Testis (tissue), 3 donors: ENCODE data around the gene NR1H3. TPM values are rescaled to one million over a fixed set of nuclear protein-coding genes. Genes with fewer than 3 reads are reported as not detected.

ENCODE experiments used
- DNase-seq: peaks from one replicate; pipeline ENCODE4 v3.0.0-alpha.2; 2019
- H3K27ac ChIP-seq, 2 donors: fragments of 200-600 bp; sonication (generic); one replicate each; pipeline ENCODE4 v1.5.1; 2019
- H3K27me3 ChIP-seq: fragments of 200-600 bp; sonication (generic); one replicate; pipeline ENCODE4 v1.5.1; 2019
- H3K36me3 ChIP-seq: fragments of 200-600 bp; sonication (generic); one replicate; pipeline ENCODE4 v1.5.1; 2017; ENCODE audit warnings: low read depth; ENCODE audit errors: missing control alignments
- H3K4me1 ChIP-seq: fragments of 200-600 bp; sonication (generic); one replicate; pipeline ENCODE4 v1.5.1; 2019
- H3K4me3 ChIP-seq, 2 donors: fragments of 200-600 bp; sonication (generic); one replicate each; pipeline ENCODE4 v1.5.1; 2017 to 2019
- H3K9me3 ChIP-seq: fragments of 200-600 bp; sonication (generic); one replicate; pipeline ENCODE4 v1.5.1; 2017
- POLR2A ChIP-seq: fragments of 450-650 bp; IDR thresholded peaks from one replicate; pipeline ENCODE4 v1.6.1; 2017; ENCODE audit warnings: antibody characterized with exemption, mild to moderate bottlenecking, moderate library complexity
- WGBS, 2 donors: methylation state at CpG; one replicate each; pipeline ENCODE4 v1.1.5; 2018; 5-methylcytosine and 5-hydroxymethylcytosine counted together
- intact Hi-C: fragments of 100-400 bp; cut with DNase I; formaldehyde crosslinking; loops from one replicate; pipeline ENCODE4 v1.15.1; 2023; ENCODE audit warnings: low total_unique reads
- polyA plus RNA-seq: library from polyadenylated mRNA; stranded (reverse); fragments of 350-450 nt; fragmentation: Illumina TruSeq; extraction: RNeasy Lipid Tissue Mini Kit (QIAGEN cat#74804); gene quantifications from one replicate; pipeline ENCODE4 v1.2.3, GENCODE V29; 2014; ENCODE audit warnings: low read depth, low replicate concordance; ENCODE audit not compliant: insufficient read depth
- total RNA-seq, 2 donors: library from RNA; depleted of rRNA; stranded (reverse); fragments of >200 nt; gene quantifications; one replicate each; pipeline ENCODE4 v1.2.3, GENCODE V29; 2016
- TF ChIP-seq, protein P1 (sequence below), 3 experiments: fragments of 450-650 bp in 2 of 3; fragments of 200-600 bp in 1 of 3; sonication (generic) in 1 of 3; IDR thresholded peaks; one replicate each; pipeline ENCODE4 v1.5.1; 2016 to 2019; ENCODE audit warnings: antibody characterized with exemption in 3 of 3, mild to moderate bottlenecking in 2 of 3, moderate library complexity in 1 of 3

The NR1H3 gene
- total and polyA plus RNA-seq, 3 donors from 2014 or later: 29.4 to 83.4 (median 38.2) TPM

- no peaks in the 10 kb centered on the region for H3K27me3 ChIP-seq
- DNase-seq: no peak
- TF ChIP-seq, protein P1, sequence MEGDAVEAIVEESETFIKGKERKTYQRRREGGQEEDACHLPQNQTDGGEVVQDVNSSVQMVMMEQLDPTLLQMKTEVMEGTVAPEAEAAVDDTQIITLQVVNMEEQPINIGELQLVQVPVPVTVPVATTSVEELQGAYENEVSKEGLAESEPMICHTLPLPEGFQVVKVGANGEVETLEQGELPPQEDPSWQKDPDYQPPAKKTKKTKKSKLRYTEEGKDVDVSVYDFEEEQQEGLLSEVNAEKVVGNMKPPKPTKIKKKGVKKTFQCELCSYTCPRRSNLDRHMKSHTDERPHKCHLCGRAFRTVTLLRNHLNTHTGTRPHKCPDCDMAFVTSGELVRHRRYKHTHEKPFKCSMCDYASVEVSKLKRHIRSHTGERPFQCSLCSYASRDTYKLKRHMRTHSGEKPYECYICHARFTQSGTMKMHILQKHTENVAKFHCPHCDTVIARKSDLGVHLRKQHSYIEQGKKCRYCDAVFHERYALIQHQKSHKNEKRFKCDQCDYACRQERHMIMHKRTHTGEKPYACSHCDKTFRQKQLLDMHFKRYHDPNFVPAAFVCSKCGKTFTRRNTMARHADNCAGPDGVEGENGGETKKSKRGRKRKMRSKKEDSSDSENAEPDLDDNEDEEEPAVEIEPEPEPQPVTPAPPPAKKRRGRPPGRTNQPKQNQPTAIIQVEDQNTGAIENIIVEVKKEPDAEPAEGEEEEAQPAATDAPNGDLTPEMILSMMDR (IDR thresholded peaks at IDR 0.05): no peak
- no peak for TF ChIP-seq POLR2A
- H3K27ac ChIP-seq: peak overlapping the region in 1 of 2 donors; percentile 19
- H3K4me3 ChIP-seq: no peak overlapping the region
- WGBS, 2 donors: 64 to 77% methylated on average over 12 of the region's 12 CpGs
- intact Hi-C loops: loop anchor here (2.0 kb wide), 1 partner anchor 32 kb away; no protein-coding TSS in a partner anchor
- no peaks in the 10 kb centered on the region for H3K9me3 ChIP-seq
- H3K4me1 ChIP-seq: no peaks in the 10 kb centered on the region
- H3K36me3 ChIP-seq: no peaks in the 10 kb centered on the region
These were observed 23.1 kb upstream of the NR1H3 start for GRCh38 chr11:47234669-47235100.

DNA sequence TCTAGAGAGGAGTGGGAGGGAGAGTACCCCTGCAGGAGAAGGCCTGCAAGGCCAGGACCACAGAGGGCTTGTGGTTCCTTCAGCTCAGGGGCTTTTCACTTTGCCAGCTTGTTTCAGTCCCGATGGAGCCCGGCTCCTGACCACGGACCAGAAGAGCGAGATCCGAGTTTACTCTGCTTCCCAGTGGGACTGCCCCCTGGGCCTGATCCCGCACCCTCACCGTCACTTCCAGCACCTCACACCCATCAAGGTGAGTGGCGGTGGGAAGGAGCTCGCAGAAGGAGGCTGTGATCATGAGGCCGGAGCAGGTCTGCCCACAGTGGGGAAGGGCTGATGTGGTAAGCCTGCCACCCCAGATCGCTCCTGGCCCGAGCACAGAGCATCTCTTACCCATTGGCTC is 22.6 kb upstream of the NR1H3 start:
- H3K9me3 ChIP-seq: no peaks in the 10 kb centered on the region
- WGBS, 2 donors: 91 to 97% methylated on average over 11 to 12 of the region's 12 CpGs
- H3K27me3 ChIP-seq: no peaks in the 10 kb centered on the region
- no peaks in the 10 kb centered on the region for H3K4me1 ChIP-seq
- intact Hi-C loops: loop anchor here (2.0 kb wide), 1 partner anchor 32 kb away; no protein-coding TSS in a partner anchor
- TF ChIP-seq POLR2A: no peak
- TF ChIP-seq, protein P1 (IDR thresholded peaks at IDR 0.05): no peak
- H3K27ac ChIP-seq: no peak overlapping the region
- no peak overlapping the region for H3K4me3 ChIP-seq
- no peaks in the 10 kb centered on the region for H3K36me3 ChIP-seq
- DNase-seq: no peak

- Histone ChIP-seq H3K4me1 (no peaks in the 10 kb centered on the region), H3K36me3 (no peaks in the 10 kb centered on the region), H3K27me3 (no peaks in the 10 kb centered on the region), H3K27ac (no peak overlapping the region), H3K9me3 (no peaks in the 10 kb centered on the region), H3K4me3 (no peak overlapping the region)
- intact Hi-C loops: no loop called here
- 91 to 93% methylated on average over 5 of the region's 5 CpGs for WGBS, 2 donors
- DNase-seq: no peak
- TF ChIP-seq, protein P1 (IDR thresholded peaks at IDR 0.05): no peak
- TF ChIP-seq POLR2A: no peak
These were observed 21.3 kb upstream of the NR1H3 start for GRCh38 chr11:47236482-47236881.

DNA sequence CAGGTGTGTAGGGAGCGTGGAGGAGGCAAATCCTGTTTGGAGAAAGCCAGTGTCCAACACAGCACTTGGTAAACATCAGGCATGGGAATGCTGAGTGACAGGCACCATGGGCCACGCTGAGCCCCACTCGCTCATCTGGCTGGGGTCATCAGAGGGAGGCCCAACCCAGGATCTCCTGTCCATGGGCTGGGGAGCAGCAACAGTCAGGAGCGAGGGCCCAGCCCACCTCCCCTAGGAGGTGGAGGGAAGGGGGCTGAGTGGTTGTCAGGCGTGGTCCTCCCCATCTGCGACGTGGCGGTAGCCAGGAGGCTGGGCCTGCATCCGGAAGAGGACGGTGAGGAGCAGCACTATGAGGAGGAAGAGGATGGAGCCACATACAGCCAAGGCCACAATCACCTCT is 17.9 kb upstream of the NR1H3 start:
- no peaks in the 10 kb centered on the region for H3K9me3 ChIP-seq
- DNase-seq: no peak
- intact Hi-C loops: no loop called here
- no peak for TF ChIP-seq POLR2A
- TF ChIP-seq, protein P1 (IDR thresholded peaks at IDR 0.05): no peak
- no peaks in the 10 kb centered on the region for H3K27me3 ChIP-seq
- no peaks in the 10 kb centered on the region for H3K4me1 ChIP-seq
- H3K36me3 ChIP-seq: no peaks in the 10 kb centered on the region
- H3K27ac ChIP-seq: no peak overlapping the region
- 89 to 96% methylated on average over 9 to 10 of the region's 10 CpGs for WGBS, 2 donors
- H3K4me3 ChIP-seq: no peak overlapping the region

GRCh38 chr11:47241841-47242301 is 15.9 kb upstream of the NR1H3 start:
- Histone ChIP-seq H3K4me1 (peaks cover under 1% of the 10 kb centered on the region), H3K27ac (no peak overlapping the region), H3K4me3 (no peak overlapping the region), H3K36me3 (no peaks in the 10 kb centered on the region), H3K9me3 (no peaks in the 10 kb centered on the region), H3K27me3 (no peaks in the 10 kb centered on the region)
- TF ChIP-seq POLR2A: no peak
- TF ChIP-seq, protein P1 (IDR thresholded peaks at IDR 0.05): no peak
- whole genome bisulfite sequencing, 2 donors: 86 to 96% methylated on average over 3 of the region's 3 CpGs
- intact Hi-C loops: no loop called here
- no peak for DNase-seq
